Thyroid gland (tissue), 4 donors: ENCODE measurements around the gene RILPL1.
"Not testable (repeated sequence)": the region's sequence is repeated elsewhere in the genome, so short reads cannot be mapped to it uniquely, and the experiment has no call there.

ENCODE experiments used
- CTCF ChIP-seq, 6 experiments: fragments of 200-600 bp in 3 of 6; fragments of 450-650 bp in 3 of 6; sonication (generic) in 3 of 6; IDR thresholded peaks; one replicate each; pipeline ENCODE4 v1.5.1; 2016 to 2019; ENCODE audit warnings: antibody characterized with exemption in 6 of 6, mild to moderate bottlenecking in 2 of 6, inconsistent platforms in 1 of 6, moderate library complexity in 1 of 6
- POLR2A ChIP-seq, 2 donors: fragments of 450-650 bp; IDR thresholded peaks; one replicate each; pipeline ENCODE4 v1.6.1; 2017; ENCODE audit warnings: antibody characterized with exemption in 2 of 2, mild to moderate bottlenecking in 2 of 2, moderate library complexity in 1 of 2

- TF ChIP-seq CTCF, POLR2A (IDR thresholded peaks at IDR 0.05): not testable (repeated sequence)
Observed at GRCh38 chr12:123431951-123432817, 101.3 kb downstream of the RILPL1 start.
